Erythroblast (primary cell): ENCODE results near the gene IFT80.

ENCODE experiments used
- GATA1 ChIP-seq: IDR thresholded peaks from 2 replicates; pipeline ENCODE4 v1.6.1; 2011; ENCODE audit warnings: low read depth, mild to moderate bottlenecking, control low read depth, low read length, moderate library complexity
- POLR2A ChIP-seq: IDR thresholded peaks from 2 replicates; pipeline ENCODE4 v1.6.1; 2011; ENCODE audit warnings: mild to moderate bottlenecking, low read length

- TF ChIP-seq POLR2A (no peak), GATA1 (no peak)
Observed at GRCh38 chr3:160220038-160220437, 179.0 kb downstream of the IFT80 start.
